HepG2 (cell line): ENCODE measurements around the gene SHF. TPM values are rescaled to one million over a fixed set of nuclear protein-coding genes. Genes with fewer than 3 reads are reported as not detected.

ENCODE experiments used
- CC2D1A ChIP-seq: sonication (generic); formaldehyde crosslinking; IDR thresholded peaks from 2 replicates; pipeline ENCODE4 v1.8.1; 2023; ENCODE audit warnings: mild to moderate bottlenecking, missing genetic modification reagents
- CREM ChIP-seq, 2 experiments: sonication (generic) in 1 of 2; formaldehyde crosslinking in 1 of 2; IDR thresholded peaks; 2 replicates each; pipeline versions ENCODE4 v1.4.0 to v1.6.1; 2016 to 2020; ENCODE audit warnings: antibody characterized with exemption in 1 of 2, mild to moderate bottlenecking in 1 of 2, missing genetic modification reagents in 1 of 2
- ELF1 ChIP-seq: sonication (generic); formaldehyde crosslinking; IDR thresholded peaks from 2 replicates; pipeline ENCODE4 v1.4.0; 2020; ENCODE audit warnings: missing genetic modification reagents
- IRF2 ChIP-seq: IDR thresholded peaks from 2 replicates; pipeline ENCODE4 v1.6.1; 2018; ENCODE audit warnings: missing genetic modification reagents, missing compliant biosample characterization
- KDM4B ChIP-seq: sonication (generic); formaldehyde crosslinking; IDR thresholded peaks from 2 replicates; pipeline ENCODE4 v1.4.0; 2020; ENCODE audit warnings: missing genetic modification reagents
- KMT2B ChIP-seq: IDR thresholded peaks from 2 replicates; pipeline ENCODE4 v1.6.1; 2016; ENCODE audit warnings: missing genetic modification reagents, missing compliant biosample characterization
- MBD4 ChIP-seq: IDR thresholded peaks from 2 replicates; pipeline ENCODE4 v1.6.1; 2012; ENCODE audit warnings: low read length, inconsistent platforms, borderline replicate concordance
- MZF1 ChIP-seq: sonication (generic); formaldehyde crosslinking; IDR thresholded peaks from 2 replicates; pipeline ENCODE4 v1.8.1; 2023; ENCODE audit warnings: mild to moderate bottlenecking, missing genetic modification reagents, borderline replicate concordance
- NR2C2 ChIP-seq: sonication (generic); formaldehyde crosslinking; IDR thresholded peaks from 2 replicates; pipeline ENCODE4 v1.4.0; 2020; ENCODE audit warnings: missing genetic modification reagents, mild to moderate bottlenecking, moderate library complexity, borderline replicate concordance
- PCBP1 ChIP-seq: fragments of 200-400 bp; formaldehyde crosslinking; IDR thresholded peaks from 2 replicates; pipeline ENCODE4 v1.6.1; 2017; ENCODE audit warnings: mild to moderate bottlenecking, low read depth, low read length, borderline replicate concordance
- POLR2G ChIP-seq: fragments of 200-400 bp; formaldehyde crosslinking; IDR thresholded peaks from 2 replicates; pipeline ENCODE4 v1.6.1; 2018; ENCODE audit warnings: mild to moderate bottlenecking, low read depth, low read length, moderate library complexity
- PRPF4 ChIP-seq: fragments of 200-400 bp; formaldehyde crosslinking; IDR thresholded peaks from 2 replicates; pipeline ENCODE4 v1.6.1; 2016; ENCODE audit warnings: low read length, low read depth; ENCODE audit not compliant: poor library complexity, severe bottlenecking
- SRF ChIP-seq: IDR thresholded peaks from 2 replicates; pipeline ENCODE4 v1.6.1; 2011; ENCODE audit warnings: mild to moderate bottlenecking, low read depth, low read length, moderate library complexity
- TBP ChIP-seq: sonication (generic); formaldehyde crosslinking; IDR thresholded peaks from 2 replicates; pipeline ENCODE4 v1.5.0; 2020; ENCODE audit warnings: missing genetic modification reagents
- ZBTB38 ChIP-seq: sonication (generic); formaldehyde crosslinking; IDR thresholded peaks from 2 replicates; pipeline ENCODE4 v1.5.1; 2020; ENCODE audit warnings: mild to moderate bottlenecking, missing genetic modification reagents
- ZNF101 ChIP-seq: sonication (generic); formaldehyde crosslinking; IDR thresholded peaks from 2 replicates; pipeline ENCODE4 v1.4.0; 2020; ENCODE audit warnings: mild to moderate bottlenecking, low read depth, missing genetic modification reagents, borderline replicate concordance
- ZNF407 ChIP-seq: sonication (generic); formaldehyde crosslinking; IDR thresholded peaks from one replicate; pipeline ENCODE4 v1.5.1; 2020; ENCODE audit warnings: mild to moderate bottlenecking, missing genetic modification reagents; ENCODE audit errors: not compliant biosample characterization
- ZNF446 ChIP-seq: sonication (generic); formaldehyde crosslinking; IDR thresholded peaks from 2 replicates; pipeline ENCODE4 v1.5.0; 2020; ENCODE audit warnings: mild to moderate bottlenecking, missing genetic modification reagents
- ZNF468 ChIP-seq: sonication (generic); formaldehyde crosslinking; IDR thresholded peaks from 2 replicates; pipeline ENCODE4 v1.8.0; 2022; ENCODE audit warnings: mild to moderate bottlenecking, moderate library complexity, missing genetic modification reagents
- ZNF614 ChIP-seq: IDR thresholded peaks from 2 replicates; pipeline ENCODE4 v1.6.1; 2018; ENCODE audit warnings: missing biosample characterization, missing genetic modification reagents, inconsistent platforms, borderline replicate concordance
- ZNF619 ChIP-seq: sonication (generic); formaldehyde crosslinking; IDR thresholded peaks from 2 replicates; pipeline ENCODE4 v1.4.0; 2020; ENCODE audit warnings: mild to moderate bottlenecking, missing genetic modification reagents
- ZNF747 ChIP-seq: sonication (generic); formaldehyde crosslinking; IDR thresholded peaks from 2 replicates; pipeline ENCODE4 v1.8.1; 2023; ENCODE audit warnings: missing genetic modification reagents, mild to moderate bottlenecking, borderline replicate concordance
- ZNF782 ChIP-seq: sonication (generic); formaldehyde crosslinking; IDR thresholded peaks from 2 replicates; pipeline ENCODE4 v1.4.0; 2020; ENCODE audit warnings: missing genetic modification reagents, mild to moderate bottlenecking, borderline replicate concordance
- polyA plus RNA-seq, 8 experiments: library from polyadenylated mRNA; depleted of rRNA in 3 of 8; stranded (reverse) in 7 of 8; unstranded in 1 of 8; fragments of >200 nt; fragmentation: Illumina TruSeq in 4 of 8; extraction: Trizol in 4 of 8; gene quantifications; 2 replicates each; pipeline versions ENCODE4 v1.2.1 to v1.2.3, GENCODE V29; 2011 to 2016; ENCODE audit warnings: low read depth in 4 of 8, missing spikeins in 1 of 8, mixed read lengths in 1 of 8; ENCODE audit not compliant: insufficient read depth in 1 of 8
- total RNA-seq, 5 experiments: library from RNA; depleted of rRNA; stranded (reverse); fragments of >200 nt; fragmentation: Illumina TruSeq; extraction: Trizol; gene quantifications; 2 replicates each; pipeline ENCODE4 v1.2.3, GENCODE V29; 2016; ENCODE audit warnings: low read depth in 1 of 5

SHF gene
- total and polyA plus RNA-seq, 2 of the 13 experiments (the other 11 are each of a cell fraction or from before 2014, with no cell fraction given): 20.9 to 25.5 TPM

- TF ChIP-seq ZNF407 (CRISPR knock-in tag) (no peak), ZNF782 (CRISPR knock-in tag) (0 out of 2 replicates have a peak, but pooled peaks have one; percentile 22), SRF (no peak), ELF1 (CRISPR knock-in tag) (peak; percentile 33; the same call in 1 of the 2 replicates), PCBP1 (no peak), ZNF468 (CRISPR knock-in tag) (no peak), ZBTB38 (CRISPR knock-in tag) (peak; percentile 53; the same call in 1 of the 2 replicates), IRF2 (CRISPR knock-in tag) (peak; percentile 70), NR2C2 (CRISPR knock-in tag) (no peak), POLR2G (peak; percentile 63; the same call in 1 of the 2 replicates), ZNF614 (CRISPR knock-in tag) (peak; percentile 98; the same call in 1 of the 2 replicates), TBP (CRISPR knock-in tag) (no peak), ZNF446 (CRISPR knock-in tag) (no peak), KMT2B (CRISPR knock-in tag) (peak; percentile 57), PRPF4 (no peak), MZF1 (CRISPR knock-in tag) (no peak), ZNF101 (no peak), MBD4 (no peak), CC2D1A (CRISPR knock-in tag) (no peak), ZNF747 (peak; percentile 28; the same call in 1 of the 2 replicates), ZNF619 (CRISPR knock-in tag) (peak; percentile 71; the same call in 1 of the 2 replicates), KDM4B (CRISPR knock-in tag) (no peak), CREM (IDR thresholded peaks at IDR 0.05) (peak; percentile 80), CREM (CRISPR knock-in tag; IDR thresholded peaks at IDR 0.05) (no peak)
Measured at GRCh38 chr15:45198337-45199135, 10.8 kb upstream of the SHF start (continued).
